GM12864 (cell line): ENCODE results near the gene ABCC5.

Source experiments
- DNase-seq: peaks from one replicate; pipeline ENCODE4 v3.0.0-alpha.2; 2011; ENCODE audit warnings: low read depth
- H3K4me3 ChIP-seq: 2 replicates; pipeline ENCODE4 v1.5.1; 2011; ENCODE audit warnings: mild to moderate bottlenecking, low read depth, low read length, control low read depth
- CTCF ChIP-seq: IDR thresholded peaks from 2 replicates; pipeline ENCODE4 v1.5.1; 2011; ENCODE audit warnings: low read depth, mild to moderate bottlenecking, moderate library complexity, low read length, control low read depth, inconsistent platforms; ENCODE audit errors: missing control alignments

Gene ABCC5

DNA sequence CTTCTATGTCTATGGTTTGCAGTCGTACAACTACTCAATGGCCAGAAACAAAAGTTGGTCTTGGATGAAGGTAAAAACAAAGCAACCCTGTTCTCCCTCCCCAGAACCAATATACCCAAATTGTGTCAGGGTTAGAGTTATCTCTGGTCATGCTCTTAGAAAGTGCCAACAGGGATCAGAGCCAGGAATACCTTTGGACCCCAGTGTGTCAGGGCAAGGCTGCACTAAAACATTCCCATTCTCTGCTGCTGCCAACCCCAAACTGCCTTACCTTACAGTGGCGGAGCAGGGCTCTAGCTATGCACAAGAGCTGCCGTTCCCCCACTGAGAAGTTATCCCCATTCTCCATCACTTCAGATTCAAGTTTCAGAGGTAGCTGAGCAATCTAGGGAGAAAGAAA is 90.6 kb downstream of the ABCC5 start:
- TF ChIP-seq CTCF, result no peak
- no peak for DNase-seq
- H3K4me3 ChIP-seq, result no peak overlapping the region

- H3K4me3 ChIP-seq, result no peak overlapping the region
- no peak for TF ChIP-seq CTCF
- no peak for DNase-seq
These were observed 92.7 kb downstream of the ABCC5 start for GRCh38 chr3:183924956-183925355.

- no peak for DNase-seq
- no peak overlapping the region for H3K4me3 ChIP-seq
- TF ChIP-seq CTCF, result no peak
These were observed 93.1 kb downstream of the ABCC5 start for GRCh38 chr3:183924543-183924942.

GRCh38 chr3:183922421-183922820 is 95.3 kb downstream of the ABCC5 start:
- no peak overlapping the region for H3K4me3 ChIP-seq
- no peak for DNase-seq
- TF ChIP-seq CTCF, result no peak

DNA sequence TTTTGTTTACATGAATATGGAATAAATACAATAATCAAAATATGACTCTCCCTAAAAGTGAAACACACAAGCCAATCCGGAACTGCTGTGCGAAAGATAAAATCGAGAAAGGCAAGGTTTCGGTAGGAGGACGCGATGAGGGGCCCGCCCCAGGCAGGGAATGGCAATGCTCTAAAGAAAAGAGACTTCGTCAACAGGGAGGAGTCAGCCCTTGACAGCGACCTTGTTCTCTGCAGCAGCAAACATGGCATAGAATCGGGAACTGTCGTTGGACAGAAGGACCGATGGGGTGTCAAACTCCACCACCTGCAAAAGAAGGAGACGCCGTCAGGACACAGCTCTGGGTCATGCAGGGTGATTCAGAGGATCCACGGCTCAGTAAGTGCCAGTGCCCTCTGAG is 96.6 kb downstream of the ABCC5 start:
- H3K4me3 ChIP-seq, result no peak overlapping the region
- DNase-seq, result no peak
- no peak for TF ChIP-seq CTCF

DNA sequence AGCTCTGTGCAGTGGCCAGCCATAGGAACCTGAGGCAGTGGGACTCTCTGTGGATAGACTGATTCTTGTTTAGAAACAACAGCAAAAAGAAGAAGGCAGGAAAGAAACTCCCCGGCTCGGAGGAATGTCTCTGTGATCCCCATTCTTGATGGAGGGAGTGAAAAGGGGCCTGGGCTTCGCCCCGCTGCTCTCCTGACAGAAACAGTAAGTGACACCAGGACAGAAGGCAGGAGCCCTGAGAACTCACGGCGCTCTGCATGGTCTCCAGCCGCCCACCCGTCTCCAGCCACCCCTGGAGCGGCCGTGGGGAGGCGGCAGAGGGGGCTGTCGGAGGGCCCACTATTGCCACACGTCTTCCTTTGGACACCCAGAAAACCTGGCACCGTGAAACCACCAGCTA is 97.3 kb downstream of the ABCC5 start:
- no peak overlapping the region for H3K4me3 ChIP-seq
- TF ChIP-seq CTCF, result no peak
- DNase-seq, result no peak

DNA sequence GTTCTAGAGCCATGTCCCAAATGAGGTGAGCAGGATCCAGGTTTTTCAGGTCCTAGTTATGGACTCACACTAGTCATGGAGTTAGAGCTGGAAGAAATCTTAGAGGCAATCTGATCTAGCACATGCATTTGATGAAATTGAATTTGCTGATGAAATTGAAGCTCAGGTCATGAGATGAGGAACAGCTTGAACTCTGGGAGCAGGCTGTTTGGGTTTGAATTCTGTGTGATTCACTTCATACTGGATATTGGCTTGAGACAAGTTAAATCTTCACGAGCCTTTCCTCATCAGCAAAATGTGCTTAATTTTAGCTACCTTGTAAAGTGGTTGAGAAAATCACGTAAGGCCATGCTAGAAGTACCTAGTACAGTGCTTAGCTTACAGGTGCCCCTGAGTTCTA is 99.5 kb downstream of the ABCC5 start:
- H3K4me3 ChIP-seq, result no peak overlapping the region
- no peak for TF ChIP-seq CTCF
- DNase-seq, result no peak
